GM11168 (cell line): ENCODE results near the gene ZDHHC7.
"Not testable (repeated sequence)": the region's sequence is repeated elsewhere in the genome, so short reads cannot be mapped to it uniquely, and the experiment has no call there.

Source experiments
- in situ Hi-C: fragments of 300-500 bp; cut with MboI; formaldehyde crosslinking; loops from one replicate; pipeline ENCODE4 v1.12.0; 2022; ENCODE audit warnings: low sequenced_read_pairs; ENCODE audit not compliant: unreplicated experiment

Gene ZDHHC7

GRCh38 chr16:85045077-85045476 is 33.7 kb upstream of the ZDHHC7 start:
- in situ Hi-C loops = no loop called here

- in situ Hi-C loops = no loop called here
These were observed 31.3 kb upstream of the ZDHHC7 start for GRCh38 chr16:85042606-85043005.

DNA sequence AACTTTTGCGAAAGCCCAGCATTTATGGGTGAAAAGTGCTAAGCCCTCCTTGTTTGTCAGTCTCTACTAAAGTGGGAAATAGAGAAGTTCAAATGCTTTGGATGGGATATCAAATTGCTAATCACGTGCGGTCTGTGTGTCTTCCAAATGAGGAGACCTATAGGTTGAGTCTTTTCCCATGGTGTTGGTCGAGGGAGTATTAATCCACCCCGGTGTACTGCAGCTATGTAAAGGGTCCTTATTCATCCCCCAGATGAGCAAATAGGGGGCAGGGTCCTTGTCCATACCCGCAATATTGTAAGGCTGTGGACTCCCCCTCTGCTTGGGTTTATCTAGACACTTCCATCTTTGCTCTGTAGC is 30.8 kb upstream of the ZDHHC7 start:
- in situ Hi-C loops = no loop called here

GRCh38 chr16:85041219-85042166 is 30.2 kb upstream of the ZDHHC7 start:
- in situ Hi-C loops = no loop called here

GRCh38 chr16:85040685-85041084 is 29.4 kb upstream of the ZDHHC7 start:
- in situ Hi-C loops = no loop called here

GRCh38 chr16:85037721-85038120 is 26.4 kb upstream of the ZDHHC7 start:
- in situ Hi-C loops = no loop called here

DNA sequence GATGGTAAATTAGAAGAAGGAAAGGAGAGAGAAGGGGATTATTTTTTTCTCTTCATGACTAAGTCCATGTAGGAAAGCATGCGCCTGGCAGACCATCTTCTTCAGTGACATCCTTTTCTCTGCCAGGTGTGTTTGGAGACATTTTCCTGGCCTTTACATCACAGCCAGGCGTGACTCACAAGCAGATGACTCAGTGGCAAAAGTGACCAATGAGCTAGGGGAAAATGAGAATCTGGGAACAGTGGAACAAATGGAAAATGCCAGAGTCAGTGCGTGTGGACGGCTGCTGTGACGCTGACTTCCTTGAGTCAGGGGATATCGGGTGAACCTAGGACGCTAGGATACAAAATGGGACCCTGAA is 25.7 kb upstream of the ZDHHC7 start:
- in situ Hi-C loops = no loop called here

DNA sequence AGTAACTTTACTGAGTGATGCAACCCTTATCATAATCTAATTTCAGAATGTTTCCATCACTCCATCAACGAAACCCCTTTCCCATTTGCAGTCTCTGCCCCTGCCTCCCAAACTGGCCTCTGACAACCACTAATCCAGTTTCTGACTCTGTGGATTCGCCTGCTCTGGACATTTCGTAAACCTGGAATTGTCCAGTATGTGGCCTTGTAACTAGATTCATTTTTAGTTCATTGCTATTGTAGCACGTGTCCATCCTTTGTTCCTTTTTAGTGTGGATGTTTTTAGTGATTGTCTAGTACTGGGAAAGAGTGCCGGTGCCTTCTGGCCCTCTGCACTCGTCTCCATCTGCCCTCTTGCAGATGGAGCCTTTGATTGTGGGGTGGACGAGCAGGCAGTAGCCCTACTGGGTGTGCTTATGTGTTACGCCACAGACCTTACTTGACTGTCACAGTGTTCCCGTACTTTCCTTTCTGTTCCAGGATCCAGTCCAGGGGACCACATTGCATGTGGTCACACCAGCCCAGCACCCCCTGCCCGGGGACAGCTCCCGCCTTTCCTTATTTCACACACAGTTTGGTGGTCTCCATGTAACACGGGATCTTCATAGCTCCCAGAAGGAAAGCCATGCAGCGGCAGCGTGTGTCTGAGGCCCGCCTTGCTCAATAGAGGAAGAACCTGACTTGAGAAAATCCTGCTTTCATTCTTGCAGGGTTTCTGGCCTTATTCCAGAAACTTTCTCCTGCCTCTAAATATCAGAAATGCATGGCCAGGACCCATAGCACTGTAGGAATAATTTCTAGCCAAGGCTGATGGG is 25.1 kb upstream of the ZDHHC7 start:
- in situ Hi-C loops = no loop called here

DNA sequence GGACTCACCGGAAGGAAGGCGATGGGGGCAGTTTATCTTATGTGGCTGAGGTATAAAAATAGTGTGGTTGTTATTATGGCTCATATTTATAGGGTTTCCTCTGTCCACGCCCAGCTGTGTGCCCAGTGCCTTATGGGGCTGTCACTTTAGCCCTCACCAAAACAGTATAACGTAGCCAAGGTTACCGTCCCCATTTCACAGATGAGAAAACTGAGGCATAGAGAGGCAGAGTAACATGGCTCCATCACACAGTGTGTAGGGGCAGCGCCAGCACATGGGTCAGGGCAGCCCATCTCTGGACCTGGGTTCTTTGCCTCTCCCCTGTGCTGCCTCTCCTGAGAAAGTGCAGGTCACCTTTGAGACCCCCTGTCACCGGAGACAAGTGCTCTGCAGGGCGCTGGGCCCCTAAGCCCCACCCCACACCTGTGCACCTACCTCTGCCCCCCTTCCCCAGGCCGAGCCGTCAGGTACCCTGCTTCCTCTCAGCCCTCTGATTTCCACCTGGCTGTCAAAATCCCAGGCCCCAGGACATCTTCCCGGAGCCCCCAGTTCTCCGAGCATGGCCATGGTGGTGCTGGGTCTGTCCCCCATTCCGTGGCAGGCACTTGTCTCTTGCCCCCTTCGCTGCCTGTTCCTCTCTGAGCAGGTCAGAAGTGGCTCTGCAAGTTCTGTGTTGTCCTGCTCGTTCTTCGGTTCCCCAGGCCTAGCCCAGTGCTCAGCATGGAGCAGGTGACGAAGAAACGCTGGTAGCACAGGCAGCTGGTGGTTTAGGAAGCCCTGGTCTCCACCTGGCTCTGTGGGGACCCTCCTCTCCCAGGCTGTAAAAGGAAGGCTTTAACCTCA is 23.5 kb upstream of the ZDHHC7 start:
- in situ Hi-C loops = no loop called here

DNA sequence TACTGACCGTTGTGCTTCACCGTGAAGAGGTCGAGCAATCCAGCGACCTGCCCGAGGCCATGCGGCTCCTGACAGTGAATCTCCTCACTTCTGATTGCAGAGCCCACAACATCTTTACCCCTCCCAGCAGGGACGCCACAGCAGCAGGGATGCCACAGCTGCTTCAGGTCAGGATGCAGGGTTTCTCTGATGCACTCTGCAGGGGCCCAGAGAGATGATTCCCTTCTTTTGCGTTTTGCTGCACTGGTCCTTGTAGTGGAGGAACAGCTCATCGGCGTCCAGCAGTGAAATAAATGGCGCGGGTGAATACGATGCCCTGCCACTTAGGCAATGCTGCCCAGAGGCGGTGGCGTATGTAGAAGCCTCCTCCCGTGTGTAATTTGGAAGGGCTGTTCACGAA is 21.8 kb upstream of the ZDHHC7 start:
- in situ Hi-C loops = no loop called here

DNA sequence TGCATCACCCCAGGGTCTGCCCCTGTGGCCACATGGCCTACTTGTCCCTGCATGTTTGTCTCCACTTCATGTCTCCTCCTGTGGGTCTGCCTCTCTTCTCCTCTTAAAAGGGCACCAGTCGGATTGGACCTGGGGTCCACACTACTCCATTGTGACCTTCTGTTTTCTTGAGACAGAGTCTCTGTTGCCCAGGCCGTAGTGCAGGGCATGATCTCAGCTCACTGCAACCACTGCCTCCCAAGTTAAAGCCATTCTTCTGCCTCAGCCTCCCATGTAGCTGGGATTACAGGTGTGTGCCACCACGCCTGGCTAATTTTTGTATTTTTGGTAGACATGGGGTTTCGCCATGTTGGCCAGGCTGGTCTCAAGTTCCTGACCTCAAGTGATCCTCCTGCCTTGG is 20.9 kb upstream of the ZDHHC7 start:
- in situ Hi-C loops = not testable (repeated sequence)

- in situ Hi-C loops = no loop called here
These were observed 20.1 kb upstream of the ZDHHC7 start for GRCh38 chr16:85031451-85031850.

DNA sequence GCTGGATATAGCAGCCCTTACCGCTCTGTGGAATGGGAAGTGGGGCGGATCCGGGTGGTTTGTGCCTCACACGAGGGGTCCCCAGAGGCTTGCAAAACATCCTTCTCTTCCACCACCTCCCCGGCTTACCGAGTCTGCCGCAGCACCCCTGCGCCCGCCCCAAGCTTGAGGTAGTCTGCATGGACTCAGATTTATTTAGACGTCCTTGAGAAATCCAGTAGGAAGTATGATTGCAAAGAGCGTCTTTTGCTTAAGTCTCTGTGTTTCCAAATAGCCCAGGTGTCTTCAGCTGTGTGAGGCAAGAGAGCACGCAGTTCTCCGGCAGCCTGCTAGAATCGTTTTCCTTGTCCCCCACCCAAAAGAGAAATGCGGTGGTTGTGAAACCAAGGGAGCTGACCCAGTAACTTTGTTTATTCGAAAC is 18.7 kb upstream of the ZDHHC7 start:
- in situ Hi-C loops = no loop called here

DNA sequence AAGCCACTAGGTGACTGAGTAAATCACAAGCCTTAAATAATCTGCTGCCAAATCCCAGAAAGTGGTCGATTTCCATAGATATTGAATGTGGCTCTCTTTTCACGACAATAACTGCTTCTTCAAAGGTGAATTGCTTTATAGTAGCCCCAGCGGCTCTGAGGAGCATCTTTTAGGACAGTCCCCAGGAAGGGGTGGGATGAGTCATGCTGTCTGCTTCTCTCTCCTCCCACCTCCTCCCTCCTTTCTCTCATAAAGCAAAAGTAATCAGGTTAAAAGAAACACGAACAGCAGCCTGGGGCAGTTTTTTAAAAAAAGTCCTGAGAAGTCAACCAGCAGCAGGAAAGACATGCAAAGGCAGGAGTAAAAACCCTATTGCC is 18.1 kb upstream of the ZDHHC7 start:
- in situ Hi-C loops = no loop called here

- in situ Hi-C loops = no loop called here
These were observed 17.5 kb upstream of the ZDHHC7 start for GRCh38 chr16:85028685-85029407.

- in situ Hi-C loops = no loop called here
These were observed 16.8 kb upstream of the ZDHHC7 start for GRCh38 chr16:85027958-85028684.

DNA sequence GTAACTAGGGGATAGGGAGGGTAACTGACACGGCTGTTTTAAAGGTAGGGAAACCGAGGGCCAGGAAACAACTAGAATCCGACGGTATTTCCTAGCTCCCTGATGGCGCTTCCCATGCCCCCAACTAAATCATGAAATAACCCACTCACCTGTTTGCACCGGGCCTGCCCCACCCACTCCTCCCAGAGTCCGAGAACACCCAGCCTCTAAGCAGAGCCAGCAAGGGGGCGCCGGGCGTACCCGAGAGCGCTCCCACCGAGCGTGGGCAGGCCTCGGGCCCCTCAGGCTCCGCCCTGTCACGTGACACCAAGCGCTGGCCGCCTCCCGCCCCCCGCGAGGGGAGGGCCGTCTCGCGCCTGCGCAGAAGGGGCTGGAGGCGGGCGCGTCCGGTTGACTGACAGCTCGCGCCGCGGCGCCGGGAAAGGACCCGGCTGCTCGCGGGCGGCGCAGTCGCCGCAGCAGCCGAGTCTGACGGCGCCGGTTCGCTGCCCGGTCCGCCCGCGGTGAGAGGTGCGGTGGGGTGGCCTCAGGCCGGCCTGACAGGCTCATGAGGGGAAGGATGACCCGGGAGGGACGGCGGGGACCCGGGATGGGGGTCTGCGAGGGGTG is 16.1 kb upstream of the ZDHHC7 start, which contains the start of gene KIAA0513:
TSS of gene KIAA0513 (plus strand) at position 447 of the 609 bp plus-strand sequence. CDS start 39,277 bp downstream, outside the sequence.
- in situ Hi-C loops = no loop called here

GRCh38 chr16:85026703-85027102 is 15.4 kb upstream of the ZDHHC7 start:
- in situ Hi-C loops = no loop called here
